NCI-H345 treated with DMSO at 0.1 percent for 48 hours (cell line): ENCODE results near the gene ZNF236.
"Not testable (repeated sequence)": the region's sequence is repeated elsewhere in the genome, so short reads cannot be mapped to it uniquely, and the experiment has no call there.

ENCODE experiments used
- DNase-seq: peaks from one replicate; lab custom pipeline; 2025; ENCODE audit not compliant: unreplicated experiment; lab: John Stamatoyannopoulos, UW

Gene ZNF236

GRCh38 chr18:76822506-76823160 lies at the start of gene ZNF236:
TSS of gene ZNF236 (plus strand) at chr18:76822557. CDS start at chr18:76822608, 51 bp downstream.
- peak; percentile 5 for DNase-seq

GRCh38 chr18:76772665-76773064 lies 49.7 kb upstream of the ZNF236 start:
- no peak for DNase-seq

GRCh38 chr18:76777036-76777435 lies 45.3 kb upstream of the ZNF236 start:
- not testable (repeated sequence) for DNase-seq

GRCh38 chr18:76783786-76784484 lies 38.4 kb upstream of the ZNF236 start:
- no peak for DNase-seq

- no peak for DNase-seq
Observed at GRCh38 chr18:76785872-76786271, 36.5 kb upstream of the ZNF236 start.

GRCh38 chr18:76788571-76789317 lies 33.6 kb upstream of the ZNF236 start:
- no peak for DNase-seq

- no peak for DNase-seq
Observed at GRCh38 chr18:76791106-76791505, 31.3 kb upstream of the ZNF236 start.

- DNase-seq: no peak
Observed at GRCh38 chr18:76791642-76792041, 30.7 kb upstream of the ZNF236 start.

- no peak for DNase-seq
Observed at GRCh38 chr18:76794326-76794725, 28.0 kb upstream of the ZNF236 start.

GRCh38 chr18:76801567-76802505 lies 20.5 kb upstream of the ZNF236 start:
- peak; percentile 11 for DNase-seq

- no peak for DNase-seq
Observed at GRCh38 chr18:76803413-76803812, 18.9 kb upstream of the ZNF236 start.

- peak; percentile 17 for DNase-seq
Observed at GRCh38 chr18:76803814-76804213, 18.5 kb upstream of the ZNF236 start.

- no peak for DNase-seq
Observed at GRCh38 chr18:76805221-76805620, 17.1 kb upstream of the ZNF236 start.

- no peak for DNase-seq
Observed at GRCh38 chr18:76806301-76806700, 16.1 kb upstream of the ZNF236 start.

GRCh38 chr18:76808561-76808960 lies 13.8 kb upstream of the ZNF236 start:
- no peak for DNase-seq

- DNase-seq: not testable (repeated sequence)
Observed at GRCh38 chr18:76811530-76811929, 10.8 kb upstream of the ZNF236 start.

- DNase-seq: no peak
Observed at GRCh38 chr18:76814256-76814655, 8.1 kb upstream of the ZNF236 start.

- no peak for DNase-seq
Observed at GRCh38 chr18:76816127-76816526, 6.2 kb upstream of the ZNF236 start.

GRCh38 chr18:76817888-76818611 lies 4.3 kb upstream of the ZNF236 start:
- DNase-seq: no peak
